GM12878 (cell line): ENCODE results near the gene CLUH.

ENCODE experiments used
- BCL3 ChIP-seq: IDR thresholded peaks from 2 replicates; pipeline ENCODE4 v1.6.1; 2011; ENCODE audit warnings: borderline replicate concordance, low read depth, mild to moderate bottlenecking, moderate library complexity, low read length; ENCODE audit not compliant: insufficient read depth, poor library complexity, severe bottlenecking
- CBX5 ChIP-seq: sonication (generic); IDR thresholded peaks from 2 replicates; pipeline ENCODE4 v1.6.1; 2016; ENCODE audit warnings: low read depth, moderate library complexity, mild to moderate bottlenecking, inconsistent platforms
- CTCF ChIP-seq, 3 experiments: IDR thresholded peaks in 2 of 3; conservative IDR thresholded peaks in 1 of 3; 2 replicates each; pipeline ENCODE4 v1.5.1; 2011; ENCODE audit warnings: low read depth in 3 of 3, low read length in 3 of 3, mild to moderate bottlenecking in 3 of 3, control low read depth in 2 of 3, moderate library complexity in 2 of 3, inconsistent platforms in 1 of 3, mixed read lengths in 1 of 3; ENCODE audit not compliant: control insufficient read depth in 2 of 3, insufficient read depth in 1 of 3; ENCODE audit errors: extremely low read depth in 1 of 3
- E2F4 ChIP-seq: IDR thresholded peaks from 2 replicates; pipeline ENCODE4 v1.6.1; 2012; ENCODE audit warnings: low read depth, low read length, improper control_type of control experiment
- EZH2 ChIP-seq: IDR thresholded peaks from 2 replicates; pipeline ENCODE4 v1.6.1; 2012; ENCODE audit warnings: low read depth, mild to moderate bottlenecking, control low read depth, inconsistent platforms, low read length, borderline replicate concordance; ENCODE audit not compliant: control insufficient read depth
- JUNB ChIP-seq: IDR thresholded peaks from 2 replicates; pipeline ENCODE4 v1.6.1; 2016; ENCODE audit warnings: antibody characterized with exemption, mild to moderate bottlenecking
- JUND ChIP-seq: IDR thresholded peaks from 2 replicates; pipeline ENCODE4 v1.6.1; 2012; ENCODE audit warnings: low read depth, mild to moderate bottlenecking, low read length, improper control_type of control experiment, moderate library complexity
- MTA2 ChIP-seq: fragments of 450-650 bp; IDR thresholded peaks from 2 replicates; pipeline ENCODE4 v1.6.1; 2016; ENCODE audit warnings: low read depth, mild to moderate bottlenecking, moderate library complexity
- POLR2A ChIP-seq: IDR thresholded peaks from 2 replicates; pipeline ENCODE4 v1.6.1; 2011; ENCODE audit warnings: low read depth, mild to moderate bottlenecking, low read length
- POLR2AphosphoS5 ChIP-seq: IDR thresholded peaks from 2 replicates; pipeline ENCODE4 v1.6.1; 2011; ENCODE audit warnings: mild to moderate bottlenecking, low read length, inconsistent platforms
- SIN3A ChIP-seq: IDR thresholded peaks from 2 replicates; pipeline ENCODE4 v1.6.1; 2012; ENCODE audit warnings: low read depth, low read length, improper control_type of control experiment
- SUPT20H ChIP-seq: IDR thresholded peaks from 2 replicates; pipeline ENCODE4 v1.6.1; 2011; ENCODE audit warnings: low read depth, mild to moderate bottlenecking, low read length, moderate library complexity, borderline replicate concordance; ENCODE audit not compliant: control insufficient read depth
- USF2 ChIP-seq: IDR thresholded peaks from 2 replicates; pipeline ENCODE4 v1.6.1; 2011; ENCODE audit warnings: low read depth, low read length, improper control_type of control experiment, borderline replicate concordance
- ZNF687 ChIP-seq: fragments of 450-650 bp; IDR thresholded peaks from 2 replicates; pipeline ENCODE4 v1.6.1; 2017; ENCODE audit warnings: mild to moderate bottlenecking, moderate library complexity

- TF ChIP-seq CBX5 (no peak), SIN3A (no peak), SUPT20H (no peak), BCL3 (no peak), E2F4 (no peak), CTCF (IDR thresholded peaks at IDR 0.05 in 2 of 3, conservative IDR thresholded peaks at IDR 0.05 in 1 of 3; ENCODE audit: control insufficient read depth in 2 of 3, extremely low read depth in 1 of 3, insufficient read depth in 1 of 3, low read depth in 3 of 3, low read length in 3 of 3) (no peak), MTA2 (no peak), JUNB (no peak), ZNF687 (no peak), POLR2AphosphoS5 (no peak), JUND (no peak), POLR2A (no peak), EZH2 (no peak), USF2 (no peak)
These were observed 11.5 kb downstream of the CLUH start for GRCh38 chr17:2700030-2700490.
